Activated naive CD8-positive, alpha-beta T cell treated with anti-CD3 and anti-CD28 coated beads, Interleukin-2, amount 10 ng/mL, durations not matched to agents 7 days and 5 days (primary cell): Measurements from ENCODE around the gene LMLN. TPM values are rescaled to one million over a fixed set of nuclear protein-coding genes. Genes with fewer than 3 reads are reported as not detected.

ENCODE experiments used
- ATAC-seq: fragments of 150-1000 bp; cut with Tn5 transposase; one replicate; pipeline ENCODE4 v1.10.0; 2021; ENCODE audit warnings: low read depth, moderate library complexity
- POLR2A ChIA-PET: fragments of 350-600 bp; sonication (Branson Sonifier 250); formaldehyde crosslinking; loops from one replicate; lab custom pipeline; 2021; ENCODE audit warnings: antibody characterized with exemption; lab: Charles Lee
- DNase-seq: peaks from one replicate; pipeline ENCODE4 v3.0.0; 2021
- H3K27ac Mint-ChIP-seq: one replicate; pipeline ENCODE4 v1.8.0; 2022; ENCODE audit warnings: mild to moderate bottlenecking, mixed read lengths
- H3K27me3 Mint-ChIP-seq: one replicate; pipeline ENCODE4 v1.8.0; 2022; ENCODE audit warnings: mild to moderate bottlenecking, moderate library complexity, mixed read lengths
- H3K36me3 Mint-ChIP-seq: one replicate; pipeline ENCODE4 v1.8.0; 2021; ENCODE audit warnings: mild to moderate bottlenecking, mixed read lengths
- H3K4me1 Mint-ChIP-seq: one replicate; pipeline ENCODE4 v1.8.0; 2021; ENCODE audit warnings: mixed read lengths
- H3K4me3 Mint-ChIP-seq: one replicate; pipeline ENCODE4 v1.8.0; 2022; ENCODE audit warnings: mild to moderate bottlenecking, moderate library complexity, mixed read lengths
- H3K9me3 Mint-ChIP-seq: one replicate; pipeline ENCODE4 v1.8.0; 2021; ENCODE audit warnings: mixed read lengths
- total RNA-seq, 2 experiments: library from RNA; stranded (reverse); gene quantifications; one replicate each; pipeline ENCODE4 v1.2.3, GENCODE V29; 2021

LMLN gene
- total RNA-seq, 2 experiments from 2014 or later = 7.9 to 8.2 TPM

DNA sequence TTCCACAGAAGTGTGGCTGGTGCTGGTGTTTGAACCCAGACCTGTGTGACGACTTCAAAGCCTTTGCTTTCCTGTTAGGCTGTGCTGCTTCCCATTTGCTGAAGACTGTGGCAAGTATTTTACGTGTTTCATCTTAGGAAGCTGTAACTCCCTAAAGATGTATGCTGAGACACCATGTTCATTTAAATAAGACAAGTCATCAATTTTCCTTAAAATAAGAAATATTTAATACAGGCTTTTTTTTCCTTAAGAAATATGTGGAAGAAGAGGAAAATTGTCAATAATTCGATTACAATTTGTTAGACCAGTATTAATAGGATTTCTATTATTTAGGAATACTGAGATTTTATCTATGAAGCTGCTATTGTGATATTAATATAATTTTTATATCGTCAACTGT lies 58.4 kb downstream of the LMLN start:
- POLR2A ChIA-PET = interaction anchor here (0.5 kb wide), 1 partner anchor 32 kb away, joined by 5 read pairs; no protein-coding TSS in a partner anchor
- DNase-seq = no peak
- no peak overlapping the region for H3K4me3 Mint-ChIP-seq
- no peaks in the 10 kb centered on the region for H3K27me3 Mint-ChIP-seq
- H3K9me3 Mint-ChIP-seq = no peaks in the 10 kb centered on the region
- ATAC-seq = no peak
- no peaks in the 10 kb centered on the region for H3K4me1 Mint-ChIP-seq
- H3K27ac Mint-ChIP-seq = no peak overlapping the region
- H3K36me3 Mint-ChIP-seq = no peaks in the 10 kb centered on the region

DNA sequence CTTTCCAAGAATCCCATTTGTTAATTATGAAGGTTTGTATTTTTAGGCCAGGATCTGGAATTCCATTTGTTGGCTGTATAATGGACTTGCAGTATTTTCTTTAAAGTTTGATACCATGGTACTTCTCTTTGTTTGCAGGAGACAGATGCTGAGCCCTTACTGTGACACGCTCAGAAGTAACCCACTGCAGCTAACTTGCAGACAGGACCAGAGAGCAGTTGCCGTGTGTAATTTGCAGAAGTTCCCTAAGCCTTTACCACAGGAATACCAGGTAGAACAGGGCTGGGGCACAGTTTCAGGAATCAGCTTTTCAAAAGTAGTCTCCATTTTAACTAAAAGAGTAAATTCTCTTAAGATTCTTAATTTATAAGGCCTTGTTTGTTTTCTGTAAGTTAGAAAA lies 59.1 kb downstream of the LMLN start:
- no peak overlapping the region for H3K4me3 Mint-ChIP-seq
- no peaks in the 10 kb centered on the region for H3K27me3 Mint-ChIP-seq
- ATAC-seq (no peak), DNase-seq (no peak)
- POLR2A ChIA-PET = no interaction called here
- no peaks in the 10 kb centered on the region for H3K36me3 Mint-ChIP-seq
- no peaks in the 10 kb centered on the region for H3K4me1 Mint-ChIP-seq
- H3K9me3 Mint-ChIP-seq = no peaks in the 10 kb centered on the region
- H3K27ac Mint-ChIP-seq = no peak overlapping the region

DNA sequence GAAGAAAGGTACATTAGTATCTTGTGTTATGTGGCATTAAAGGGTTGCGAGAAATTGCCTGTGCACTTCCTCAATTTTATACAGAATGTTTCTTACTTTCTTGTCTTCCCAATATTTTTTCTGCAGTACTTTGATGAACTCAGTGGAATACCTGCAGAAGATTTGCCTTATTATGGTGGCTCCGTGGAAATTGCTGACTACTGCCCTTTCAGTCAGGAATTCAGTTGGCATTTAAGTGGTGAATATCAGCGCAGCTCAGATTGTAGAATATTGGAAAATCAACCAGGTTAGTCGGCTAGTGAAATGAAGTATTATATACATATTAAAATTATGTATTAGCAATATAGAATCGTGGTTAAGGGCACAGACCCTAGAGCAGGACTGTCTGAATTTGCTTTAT lies 61.3 kb downstream of the LMLN start:
- no peak overlapping the region for H3K27ac Mint-ChIP-seq
- H3K4me1 Mint-ChIP-seq = no peaks in the 10 kb centered on the region
- no peak overlapping the region for H3K4me3 Mint-ChIP-seq
- no peaks in the 10 kb centered on the region for H3K27me3 Mint-ChIP-seq
- no peaks in the 10 kb centered on the region for H3K36me3 Mint-ChIP-seq
- DNase-seq (no peak), ATAC-seq (no peak)
- H3K9me3 Mint-ChIP-seq = no peaks in the 10 kb centered on the region
- POLR2A ChIA-PET = no interaction called here

DNA sequence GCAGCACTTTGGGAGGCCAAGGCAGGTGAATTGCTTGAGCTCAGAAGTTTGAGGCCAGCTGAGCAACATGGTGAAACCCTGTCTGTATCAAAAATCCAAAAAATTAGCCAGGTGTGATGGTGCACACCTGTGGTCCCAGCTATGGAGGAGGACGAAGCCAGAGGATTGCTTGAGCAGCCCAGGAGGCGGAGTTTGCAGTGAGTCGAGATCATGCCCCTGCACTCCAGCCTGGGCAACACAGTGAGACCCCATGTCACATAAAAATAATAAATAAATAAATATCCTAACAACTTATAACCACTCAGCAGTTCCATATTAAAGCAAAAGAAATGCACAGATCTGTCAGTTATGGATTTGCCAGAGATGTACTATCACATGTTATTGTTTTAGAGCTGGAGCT lies 62.6 kb downstream of the LMLN start:
- DNase-seq = no peak
- no peaks in the 10 kb centered on the region for H3K27me3 Mint-ChIP-seq
- H3K36me3 Mint-ChIP-seq = peaks cover 1% of the 10 kb centered on the region
- no peaks in the 10 kb centered on the region for H3K4me1 Mint-ChIP-seq
- POLR2A ChIA-PET = no interaction called here
- H3K4me3 Mint-ChIP-seq = no peak overlapping the region
- no peak overlapping the region for H3K27ac Mint-ChIP-seq
- ATAC-seq = no peak
- no peaks in the 10 kb centered on the region for H3K9me3 Mint-ChIP-seq

DNA sequence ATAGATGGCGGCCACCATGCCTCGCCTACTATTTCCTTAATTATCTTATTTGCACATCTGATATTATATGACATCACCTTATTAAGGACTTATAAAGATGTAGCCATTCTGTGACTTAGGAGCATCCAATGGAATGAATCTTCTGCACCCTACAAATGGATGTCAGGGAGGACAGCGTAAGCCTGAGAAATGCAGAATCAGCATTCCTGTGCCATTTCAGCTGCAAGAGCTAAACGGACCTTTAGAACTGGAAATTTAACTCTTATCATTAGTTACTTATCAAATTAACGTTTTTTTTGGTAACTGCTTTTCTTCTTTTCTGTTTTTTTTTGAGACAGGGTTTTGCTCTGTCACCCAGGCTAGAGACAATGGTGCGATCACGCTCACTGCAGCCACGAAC lies 65.6 kb downstream of the LMLN start:
- Mint-ChIP-seq H3K36me3 (peaks cover 1% of the 10 kb centered on the region), H3K27me3 (no peaks in the 10 kb centered on the region), H3K27ac (no peak overlapping the region), H3K4me1 (no peaks in the 10 kb centered on the region), H3K9me3 (no peaks in the 10 kb centered on the region), H3K4me3 (no peak overlapping the region)
- ATAC-seq (no peak), DNase-seq (no peak)
- POLR2A ChIA-PET = no interaction called here

DNA sequence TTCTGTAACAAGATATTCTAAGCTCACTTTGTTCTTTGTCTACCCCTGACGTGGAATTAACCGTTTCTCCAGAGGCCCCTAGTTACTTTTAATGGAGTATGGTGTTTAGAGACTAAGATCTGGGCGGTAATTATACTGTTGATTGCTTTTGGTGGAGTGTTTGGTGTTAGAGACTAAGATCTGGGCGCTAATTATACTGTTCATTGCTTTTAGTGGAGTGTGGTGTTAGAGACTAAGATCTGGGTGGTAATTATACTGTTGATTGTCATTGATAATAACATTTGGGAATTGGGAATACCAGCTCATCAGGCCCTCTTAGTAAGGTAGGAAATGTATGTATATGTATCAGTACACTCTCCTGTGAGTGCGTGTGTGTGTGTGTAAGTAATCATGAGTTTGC lies 66.6 kb downstream of the LMLN start:
- H3K9me3 Mint-ChIP-seq = no peaks in the 10 kb centered on the region
- H3K27ac Mint-ChIP-seq = no peak overlapping the region
- H3K27me3 Mint-ChIP-seq = no peaks in the 10 kb centered on the region
- peaks cover 1% of the 10 kb centered on the region for H3K36me3 Mint-ChIP-seq
- DNase-seq (no peak), ATAC-seq (no peak)
- no peaks in the 10 kb centered on the region for H3K4me1 Mint-ChIP-seq
- H3K4me3 Mint-ChIP-seq = no peak overlapping the region
- POLR2A ChIA-PET = no interaction called here

DNA sequence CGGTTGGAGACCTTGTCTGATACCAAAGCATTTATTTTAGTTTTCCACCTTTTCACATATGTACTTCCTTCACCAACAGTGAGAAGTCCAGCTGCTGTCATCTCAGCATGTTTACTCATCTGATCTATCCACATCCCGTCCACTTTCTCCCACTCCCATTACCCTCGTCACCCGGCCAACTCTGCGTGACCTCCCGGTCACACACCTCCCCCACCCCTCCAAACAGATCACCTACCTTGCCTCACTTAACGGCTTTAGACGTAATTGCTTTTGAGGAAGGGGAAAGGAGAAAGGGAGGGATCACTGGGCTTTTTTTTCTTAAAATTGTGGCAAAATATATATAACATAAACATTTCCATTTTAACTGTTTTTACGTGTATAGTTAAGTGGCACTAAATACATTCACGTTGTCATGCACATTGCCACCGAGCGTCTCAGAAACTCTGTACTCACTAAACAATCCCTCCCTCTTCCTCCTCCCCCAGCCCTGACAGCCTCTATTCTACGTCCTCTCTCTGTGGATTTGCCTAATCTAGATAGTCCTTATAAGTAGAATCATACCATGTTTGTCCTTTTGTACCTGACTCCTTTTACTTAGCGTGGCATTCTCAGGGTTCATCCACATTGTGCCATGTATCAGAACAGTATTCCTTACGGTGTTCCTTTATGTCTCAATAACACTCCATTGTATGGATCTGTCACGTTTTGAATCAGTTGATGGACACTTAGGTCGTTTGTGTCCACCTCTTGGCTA lies 67.2 kb downstream of the LMLN start:
- no peak for ATAC-seq
- Mint-ChIP-seq H3K4me1 (no peaks in the 10 kb centered on the region), H3K36me3 (peaks cover 1% of the 10 kb centered on the region), H3K9me3 (no peaks in the 10 kb centered on the region), H3K27ac (no peak overlapping the region), H3K27me3 (no peaks in the 10 kb centered on the region), H3K4me3 (no peak overlapping the region)
- POLR2A ChIA-PET = no interaction called here
- no peak for DNase-seq

DNA sequence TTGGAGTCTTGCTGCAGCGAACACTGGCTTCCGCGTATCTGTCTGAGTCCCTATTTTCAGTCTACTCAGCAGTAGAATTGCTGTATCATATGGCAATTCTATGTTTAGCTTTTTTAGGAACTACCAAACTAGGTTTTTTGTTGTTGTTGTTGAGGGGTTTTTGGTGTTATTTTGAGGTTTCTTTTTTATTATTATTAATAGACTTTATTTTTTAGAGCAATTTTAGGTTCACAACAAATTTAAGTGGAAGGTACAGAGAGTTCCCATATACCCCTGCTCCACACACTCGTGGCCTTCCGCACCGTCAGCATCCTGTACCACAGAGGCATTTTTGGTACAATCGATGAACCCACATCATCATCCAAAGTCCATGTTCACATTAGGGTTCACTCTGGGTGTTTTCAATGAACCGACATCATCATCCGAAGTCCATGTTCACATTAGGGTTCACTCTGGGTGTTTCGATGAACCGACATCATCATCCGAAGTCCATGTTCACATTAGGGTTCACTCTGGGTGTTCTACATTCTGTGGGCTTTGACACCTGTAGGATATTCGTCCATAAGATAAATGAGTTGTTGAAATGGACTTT lies 67.9 kb downstream of the LMLN start:
- Mint-ChIP-seq H3K9me3 (no peaks in the 10 kb centered on the region), H3K27ac (no peak overlapping the region), H3K36me3 (peaks cover 1% of the 10 kb centered on the region), H3K4me3 (no peak overlapping the region), H3K27me3 (no peaks in the 10 kb centered on the region), H3K4me1 (no peaks in the 10 kb centered on the region)
- DNase-seq = no peak
- POLR2A ChIA-PET = no interaction called here
- ATAC-seq = no peak

DNA sequence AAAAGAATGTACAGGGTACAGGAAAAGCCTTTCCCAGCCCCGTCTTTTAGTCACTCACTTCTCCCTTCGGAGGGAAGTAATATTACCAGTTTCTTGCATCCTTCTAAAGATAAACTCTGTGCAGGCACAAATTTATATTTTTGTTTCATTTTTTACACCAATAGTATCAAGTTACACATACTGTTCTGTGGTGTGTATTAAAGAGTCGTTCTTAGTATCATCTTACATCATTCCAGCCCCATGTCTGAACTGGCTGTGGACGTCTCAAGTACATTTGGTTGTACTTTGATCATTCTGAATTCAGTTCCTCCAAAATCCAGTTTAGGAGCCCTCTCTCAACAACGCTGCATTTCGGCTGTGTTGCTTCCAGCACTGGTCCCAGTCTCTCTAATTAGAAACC lies 68.7 kb downstream of the LMLN start:
- Mint-ChIP-seq H3K27ac (no peak overlapping the region), H3K4me3 (no peak overlapping the region), H3K36me3 (peaks cover 1% of the 10 kb centered on the region), H3K27me3 (no peaks in the 10 kb centered on the region), H3K4me1 (no peaks in the 10 kb centered on the region), H3K9me3 (no peaks in the 10 kb centered on the region)
- POLR2A ChIA-PET = no interaction called here
- DNase-seq (no peak), ATAC-seq (no peak)

DNA sequence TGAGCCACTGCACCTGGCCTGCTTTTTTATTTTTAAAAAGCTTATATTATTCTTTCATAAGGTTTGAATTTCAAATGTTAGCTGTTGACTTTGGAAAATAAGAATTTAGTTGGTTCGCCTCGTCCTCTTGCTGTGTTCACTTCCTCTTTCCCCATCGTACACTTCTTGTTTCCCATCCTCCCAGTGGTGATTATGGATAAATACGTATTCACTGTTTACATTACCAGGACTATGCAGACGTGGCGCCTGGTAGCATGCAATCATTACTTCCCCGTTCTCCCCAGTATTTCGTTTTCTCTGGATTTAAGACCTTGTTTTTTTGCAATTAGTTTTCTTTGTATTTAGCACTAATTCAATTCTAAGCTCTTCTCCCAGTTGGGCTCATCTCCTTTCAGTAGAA lies 70.1 kb downstream of the LMLN start:
- no peaks in the 10 kb centered on the region for H3K27me3 Mint-ChIP-seq
- POLR2A ChIA-PET = no interaction called here
- no peaks in the 10 kb centered on the region for H3K4me1 Mint-ChIP-seq
- no peaks in the 10 kb centered on the region for H3K9me3 Mint-ChIP-seq
- DNase-seq (no peak), ATAC-seq (no peak)
- peaks cover 1% of the 10 kb centered on the region for H3K36me3 Mint-ChIP-seq
- no peak overlapping the region for H3K4me3 Mint-ChIP-seq
- H3K27ac Mint-ChIP-seq = no peak overlapping the region

DNA sequence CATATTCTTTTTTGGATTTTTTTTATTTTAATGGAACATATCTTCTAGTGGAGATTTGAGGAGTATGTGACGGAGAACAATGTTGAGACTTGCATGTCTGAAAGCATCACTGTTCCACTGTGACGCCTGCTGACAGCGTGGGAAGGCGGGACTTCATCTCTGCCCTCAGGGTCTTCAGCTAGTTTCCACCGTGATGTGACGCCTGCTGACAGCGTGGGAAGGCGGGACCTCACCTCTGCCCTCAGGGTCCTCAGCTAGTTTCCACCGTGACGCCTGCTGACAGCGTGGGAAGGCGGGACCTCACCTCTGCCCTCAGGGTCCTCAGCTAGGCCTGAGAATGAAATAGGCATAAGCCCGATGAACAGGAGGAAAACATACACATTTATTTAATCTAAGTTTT lies 70.7 kb downstream of the LMLN start:
- Mint-ChIP-seq H3K9me3 (no peaks in the 10 kb centered on the region), H3K27me3 (no peaks in the 10 kb centered on the region), H3K27ac (no peak overlapping the region), H3K4me1 (no peaks in the 10 kb centered on the region), H3K36me3 (peaks cover 1% of the 10 kb centered on the region), H3K4me3 (no peak overlapping the region)
- POLR2A ChIA-PET = no interaction called here
- ATAC-seq (no peak), DNase-seq (no peak)

DNA sequence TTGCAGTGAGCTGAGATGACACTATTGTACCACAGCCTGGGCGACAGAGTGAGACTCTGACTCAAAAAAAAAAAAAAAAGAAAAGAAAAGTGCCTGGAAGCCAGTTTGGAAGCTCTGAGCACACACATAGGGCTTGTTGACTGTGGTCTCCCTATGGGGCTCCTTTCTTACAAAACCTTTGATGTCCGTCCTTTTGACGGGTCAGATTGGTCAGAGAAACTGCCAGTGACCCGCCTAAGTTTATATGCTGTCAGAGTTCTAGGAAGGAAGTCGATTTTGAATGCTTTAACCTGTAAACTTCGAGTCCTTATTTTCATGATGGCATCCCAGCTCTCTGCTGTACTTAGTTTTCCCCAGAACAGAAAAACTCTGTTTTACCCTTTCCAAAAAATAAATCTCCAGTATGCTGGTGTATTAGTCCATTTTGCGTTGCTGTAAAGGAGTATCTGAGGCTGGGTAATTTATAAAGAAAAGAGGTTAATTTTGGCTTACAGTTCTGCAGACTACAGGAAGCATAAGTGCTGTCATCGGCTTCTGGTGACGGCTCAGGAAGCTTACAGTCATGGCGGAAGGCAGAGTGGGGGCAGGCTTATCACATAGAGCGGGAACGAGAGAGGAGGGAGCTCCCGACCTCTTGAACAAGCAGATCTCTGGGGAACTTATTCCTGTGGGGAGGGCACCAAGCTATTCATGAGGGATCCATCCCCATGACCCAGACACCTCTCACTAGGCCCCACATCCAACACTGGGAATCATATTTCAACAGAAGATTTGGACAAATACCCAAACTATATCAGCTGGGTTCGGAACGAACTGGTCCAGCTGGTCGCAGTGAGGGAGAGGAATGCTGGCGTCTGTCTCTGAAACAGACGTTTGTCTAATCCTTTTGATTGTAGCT lies 72.3 kb downstream of the LMLN start:
- H3K4me3 Mint-ChIP-seq = no peak overlapping the region
- ATAC-seq (no peak), DNase-seq (no peak)
- H3K27me3 Mint-ChIP-seq = no peaks in the 10 kb centered on the region
- POLR2A ChIA-PET = no interaction called here
- peaks cover 1% of the 10 kb centered on the region for H3K36me3 Mint-ChIP-seq
- H3K27ac Mint-ChIP-seq = no peak overlapping the region
- H3K9me3 Mint-ChIP-seq = no peaks in the 10 kb centered on the region
- no peaks in the 10 kb centered on the region for H3K4me1 Mint-ChIP-seq

DNA sequence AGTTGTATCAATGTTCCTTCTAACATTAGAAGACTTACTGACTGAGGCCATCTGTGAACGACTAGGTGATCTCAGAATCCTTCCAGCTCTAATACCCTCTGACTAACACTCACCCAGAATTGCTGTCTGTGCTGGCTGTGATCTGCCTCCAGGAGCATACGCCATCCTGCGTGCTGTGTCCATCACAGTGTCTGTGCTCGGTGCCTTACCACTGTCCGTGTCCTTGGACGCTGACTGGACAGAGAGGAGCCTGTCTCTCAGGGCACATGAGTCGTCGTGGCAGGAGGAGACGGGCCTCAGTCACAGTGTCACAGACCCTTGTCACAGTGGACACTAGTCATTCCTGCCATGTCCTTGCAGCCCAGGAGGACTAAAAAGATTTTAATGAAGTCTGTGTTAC lies 83.1 kb downstream of the LMLN start:
- peaks cover 8% of the 10 kb centered on the region for H3K36me3 Mint-ChIP-seq
- no peaks in the 10 kb centered on the region for H3K9me3 Mint-ChIP-seq
- DNase-seq = no peak
- H3K4me3 Mint-ChIP-seq = no peak overlapping the region
- ATAC-seq = no peak
- POLR2A ChIA-PET = no interaction called here
- H3K27ac Mint-ChIP-seq = no peak overlapping the region
- H3K4me1 Mint-ChIP-seq = peaks cover 5% of the 10 kb centered on the region
- H3K27me3 Mint-ChIP-seq = no peaks in the 10 kb centered on the region
